ENCODE measurements around the gene ZBTB34. TPM values are rescaled to one million over a fixed set of nuclear protein-coding genes. Genes with fewer than 3 reads are reported as not detected.

The ZBTB34 gene
- total and polyA plus RNA-seq, 2 experiments from 2014 or later = 6.1 to 21.3 TPM

DNA sequence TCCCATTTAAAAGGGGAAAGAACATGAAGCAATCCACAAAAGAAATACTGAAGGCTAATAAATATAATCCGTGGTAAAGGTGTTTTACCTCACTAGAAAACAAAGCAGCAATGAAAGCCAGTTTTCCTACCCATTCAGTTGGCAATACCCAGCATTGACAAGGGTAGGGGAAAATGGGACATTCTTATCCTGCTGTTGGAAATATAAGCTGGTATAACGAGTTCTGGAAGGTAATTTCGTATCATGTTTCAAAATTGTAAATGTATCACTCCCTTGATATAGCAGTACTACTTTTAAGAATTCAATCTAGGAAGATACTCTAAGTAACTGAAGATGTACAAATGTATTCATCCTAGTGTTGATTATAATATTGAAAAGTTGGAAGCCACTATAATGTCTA, 31.2 kb downstream of the ZBTB34 start:
- WGBS (ENCODE audit: low lambda C conversion rate, missing lambda C conversion rate) = 79% methylated on average over 3 of the region's 3 CpGs
- no peaks in the 10 kb centered on the region for H4K20me1 ChIP-seq (ENCODE audit: insufficient read depth, poor library complexity, severe bottlenecking)
- H3K27ac ChIP-seq = no peak overlapping the region
- TF ChIP-seq EZH2 (IDR thresholded peaks at IDR 0.05; ENCODE audit: borderline replicate concordance) (no peak), CTCF (IDR thresholded peaks at IDR 0.05; ENCODE audit: poor library complexity) (no peak), EZH2phosphoT487 (IDR thresholded peaks at IDR 0.05; ENCODE audit: low read depth, severe bottlenecking, unreplicated experiment) (no peak)
- no peak for DNase-seq (ENCODE audit: low spot score)
- H3K36me3 ChIP-seq (replicated peaks; ENCODE audit: insufficient read depth, low read depth) = no peaks in the 10 kb centered on the region
- no peaks in the 10 kb centered on the region for H3K79me2 ChIP-seq
- no peaks in the 10 kb centered on the region for H3K9me2 ChIP-seq (replicated peaks; ENCODE audit: insufficient read depth)
- no peaks in the 10 kb centered on the region for H3K27me3 ChIP-seq
- no peaks in the 10 kb centered on the region for H3K4me1 ChIP-seq (ENCODE audit: insufficient read depth)
- no peaks in the 10 kb centered on the region for H3K9me3 ChIP-seq (ENCODE audit: low read depth)
- H3K4me2 ChIP-seq = no peak overlapping the region
- no peak overlapping the region for H2AFZ ChIP-seq
- H3K4me3 ChIP-seq = no peak overlapping the region

- Histone ChIP-seq H3K9me3 (ENCODE audit: low read depth) (no peaks in the 10 kb centered on the region), H2AFZ (no peak overlapping the region), H3K4me2 (no peak overlapping the region), H3K4me1 (ENCODE audit: insufficient read depth) (no peaks in the 10 kb centered on the region), H3K4me3 (no peak overlapping the region), H3K36me3 (replicated peaks; ENCODE audit: insufficient read depth, low read depth) (no peaks in the 10 kb centered on the region), H3K79me2 (no peaks in the 10 kb centered on the region), H3K9me2 (replicated peaks; ENCODE audit: insufficient read depth) (no peaks in the 10 kb centered on the region), H3K27ac (no peak overlapping the region), H3K27me3 (no peaks in the 10 kb centered on the region), H4K20me1 (ENCODE audit: insufficient read depth, poor library complexity, severe bottlenecking) (no peaks in the 10 kb centered on the region)
- 37% methylated on average over 5 of the region's 5 CpGs for WGBS (ENCODE audit: low lambda C conversion rate, missing lambda C conversion rate)
- DNase-seq (ENCODE audit: low spot score) = no peak
- TF ChIP-seq CTCF (IDR thresholded peaks at IDR 0.05; ENCODE audit: poor library complexity) (peak; percentile 39), EZH2 (IDR thresholded peaks at IDR 0.05; ENCODE audit: borderline replicate concordance) (no peak)
Measured at GRCh38 chr9:126893079-126893478, 32.6 kb downstream of the ZBTB34 start.

DNA sequence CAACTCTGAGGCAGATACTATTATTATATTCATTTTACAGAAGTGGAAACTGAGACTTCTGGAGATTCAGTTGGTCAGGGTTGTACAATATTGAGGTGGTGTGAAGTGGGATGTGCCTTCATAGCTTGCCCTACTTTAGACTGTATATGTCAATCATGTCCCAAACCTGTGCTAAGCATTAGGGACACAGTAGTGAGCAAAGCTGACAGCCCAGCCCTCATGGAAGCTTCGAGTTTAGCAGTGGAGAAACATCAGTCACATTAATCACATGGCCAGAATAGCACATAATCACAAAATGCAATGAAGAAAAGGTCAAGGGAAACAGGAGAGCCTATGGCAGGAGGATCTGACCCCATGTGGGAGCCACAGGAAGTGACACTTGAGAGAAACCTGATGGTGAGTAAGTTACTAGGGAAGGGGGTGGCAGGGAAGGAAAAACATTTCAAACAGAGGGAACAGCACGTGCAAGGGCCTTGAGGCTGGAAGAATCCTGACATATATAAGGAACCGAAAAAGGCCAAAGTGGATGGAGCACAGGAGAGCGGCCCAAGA, 33.7 kb downstream of the ZBTB34 start:
- no peaks in the 10 kb centered on the region for H4K20me1 ChIP-seq (ENCODE audit: insufficient read depth, poor library complexity, severe bottlenecking)
- DNase-seq (ENCODE audit: low spot score) = no peak
- 85% methylated on average over 4 of the region's 4 CpGs for WGBS (ENCODE audit: low lambda C conversion rate, missing lambda C conversion rate)
- H3K27me3 ChIP-seq = no peaks in the 10 kb centered on the region
- H3K79me2 ChIP-seq = no peaks in the 10 kb centered on the region
- H2AFZ ChIP-seq = no peak overlapping the region
- H3K4me2 ChIP-seq = no peak overlapping the region
- H3K4me3 ChIP-seq = no peak overlapping the region
- no peaks in the 10 kb centered on the region for H3K4me1 ChIP-seq (ENCODE audit: insufficient read depth)
- no peaks in the 10 kb centered on the region for H3K36me3 ChIP-seq (replicated peaks; ENCODE audit: insufficient read depth, low read depth)
- no peak overlapping the region for H3K27ac ChIP-seq
- H3K9me2 ChIP-seq (replicated peaks; ENCODE audit: insufficient read depth) = no peaks in the 10 kb centered on the region
- no peaks in the 10 kb centered on the region for H3K9me3 ChIP-seq (ENCODE audit: low read depth)
- TF ChIP-seq CTCF (IDR thresholded peaks at IDR 0.05; ENCODE audit: poor library complexity) (no peak), EZH2phosphoT487 (IDR thresholded peaks at IDR 0.05; ENCODE audit: low read depth, severe bottlenecking, unreplicated experiment) (no peak), EZH2 (IDR thresholded peaks at IDR 0.05; ENCODE audit: borderline replicate concordance) (no peak)

DNA sequence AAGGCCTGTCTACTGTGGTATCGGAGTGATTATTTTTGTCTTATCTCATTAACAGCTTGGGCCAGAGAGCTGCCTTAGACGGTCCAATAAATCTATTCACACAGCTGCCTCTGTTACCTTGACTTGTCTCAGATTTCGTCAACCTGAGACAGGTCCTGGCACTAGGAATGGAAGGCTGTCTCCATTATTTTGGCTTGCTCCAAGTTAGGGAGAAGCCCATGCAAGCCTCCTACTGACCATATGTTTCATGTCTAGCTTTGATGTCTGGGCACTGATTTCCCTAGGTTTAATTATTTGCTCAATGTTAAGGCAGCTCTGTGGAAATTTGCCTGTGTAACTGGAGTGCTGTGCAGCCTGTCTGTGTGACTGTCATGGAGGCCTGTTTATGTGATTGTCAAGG, 41.8 kb downstream of the ZBTB34 start:
- no peak for DNase-seq (ENCODE audit: low spot score)
- Histone ChIP-seq H4K20me1 (ENCODE audit: insufficient read depth, poor library complexity, severe bottlenecking) (no peaks in the 10 kb centered on the region), H3K27ac (no peak overlapping the region), H3K4me1 (ENCODE audit: insufficient read depth) (no peaks in the 10 kb centered on the region), H3K9me3 (ENCODE audit: low read depth) (no peaks in the 10 kb centered on the region), H3K27me3 (no peaks in the 10 kb centered on the region), H2AFZ (no peak overlapping the region), H3K9me2 (replicated peaks; ENCODE audit: insufficient read depth) (no peaks in the 10 kb centered on the region), H3K4me3 (no peak overlapping the region), H3K36me3 (replicated peaks; ENCODE audit: insufficient read depth, low read depth) (no peaks in the 10 kb centered on the region), H3K4me2 (no peak overlapping the region), H3K79me2 (no peaks in the 10 kb centered on the region)
- TF ChIP-seq EZH2phosphoT487 (IDR thresholded peaks at IDR 0.05; ENCODE audit: low read depth, severe bottlenecking, unreplicated experiment) (no peak), EZH2 (IDR thresholded peaks at IDR 0.05; ENCODE audit: borderline replicate concordance) (no peak)
- WGBS (ENCODE audit: low lambda C conversion rate, missing lambda C conversion rate) = 83% methylated on average over 3 of the region's 3 CpGs
